ENCODE data around the gene RPL13A. TPM values are rescaled to one million over a fixed set of nuclear protein-coding genes. Genes with fewer than 3 reads are reported as not detected.
"Not testable (repeated sequence)": the region's sequence is repeated elsewhere in the genome, so short reads cannot be mapped to it uniquely, and the experiment has no call there.

RPL13A gene
- total RNA-seq, 2 experiments from 2014 or later, result 2,999 to 8,461 TPM

- H3K4me3 ChIP-seq (ENCODE audit: low read depth, low read length, poor library complexity, severe bottlenecking), result no peak overlapping the region
- no peak overlapping the region for H3K4me2 ChIP-seq (ENCODE audit: low read length)
- intact Hi-C loops (cut with micrococcal nuclease; ENCODE audit: unreplicated experiment), result no loop called here
- POLR2A ChIA-PET, result interaction anchor here (0.7 to 1.4 kb wide), 2 partner anchors 16 to 102 kb away, joined by 3 to 4 read pairs; no protein-coding TSS in a partner anchor
- H3K4me1 ChIP-seq (ENCODE audit: insufficient read depth, low read length, poor library complexity, severe bottlenecking), result peaks cover 49% of the 10 kb centered on the region
- peaks cover 29% of the 10 kb centered on the region; the same call in 1 of the 2 replicates for H3K36me3 ChIP-seq (ENCODE audit: insufficient read depth, low read length)
- H3K79me2 ChIP-seq (ENCODE audit: insufficient read depth, low read depth, low read length), result no peaks in the 10 kb centered on the region
- TF ChIP-seq CTCF (conservative IDR thresholded peaks at IDR 0.05; ENCODE audit: low read length) (no peak), EZH2phosphoT487 (IDR thresholded peaks at IDR 0.05; ENCODE audit: borderline replicate concordance, low read depth, low read length) (no peak)
- no peaks in the 10 kb centered on the region for H3K9me2 ChIP-seq (ENCODE audit: insufficient read depth, low read length)
- no peak for DNase-seq (ENCODE audit: low spot score)
- no peaks in the 10 kb centered on the region for H3K9me3 ChIP-seq (ENCODE audit: low read length)
- no peaks in the 10 kb centered on the region for H4K20me1 ChIP-seq (ENCODE audit: insufficient read depth, low read length)
- no peak overlapping the region for H3K27ac ChIP-seq (ENCODE audit: low read depth, low read length, poor library complexity, severe bottlenecking)
- no TSS peak for BruUV-seq (replicated peaks)
- CTCF ChIA-PET (ENCODE audit: unreplicated experiment), result interaction anchor here (1.2 kb wide), 1 partner anchor 20 kb away, joined by 3 read pairs; the partner anchor contains the start of gene ALDH16A1
- H2AFZ ChIP-seq (ENCODE audit: low read length), result no peak overlapping the region
Observed at GRCh38 chr19:49472936-49473335, 14.5 kb upstream of the RPL13A start.

- Histone ChIP-seq H3K4me1 (ENCODE audit: insufficient read depth, low read length, poor library complexity, severe bottlenecking) (peaks cover 47% of the 10 kb centered on the region), H3K36me3 (ENCODE audit: insufficient read depth, low read length) (peaks cover 26% of the 10 kb centered on the region; the same call in 1 of the 2 replicates), H3K4me2 (ENCODE audit: low read length) (peak overlapping the region; percentile 97), H3K27ac (ENCODE audit: low read depth, low read length, poor library complexity, severe bottlenecking) (peak overlapping the region; percentile 44), H3K4me3 (ENCODE audit: low read depth, low read length, poor library complexity, severe bottlenecking) (peak overlapping the region; percentile 69), H2AFZ (ENCODE audit: low read length) (peak overlapping the region; percentile 62)
- H3K9me3 ChIP-seq (ENCODE audit: low read length); DNase-seq (ENCODE audit: low spot score); H3K9me2 ChIP-seq (ENCODE audit: insufficient read depth, low read length); H4K20me1 ChIP-seq (ENCODE audit: insufficient read depth, low read length); BruUV-seq (replicated peaks); H3K79me2 ChIP-seq (ENCODE audit: insufficient read depth, low read depth, low read length); intact Hi-C loops (cut with micrococcal nuclease; ENCODE audit: unreplicated experiment): not testable (repeated sequence)
- POLR2A ChIA-PET, result interaction anchor here (0.6 to 1.4 kb wide), 3 partner anchors 16 to 101 kb away, joined by 3 to 4 read pairs (median 3); no protein-coding TSS in a partner anchor
- CTCF ChIA-PET (ENCODE audit: unreplicated experiment), result interaction anchor here (1.2 kb wide), 1 partner anchor 21 kb away, joined by 3 read pairs; the partner anchor contains the start of gene ALDH16A1
Observed at GRCh38 chr19:49473501-49473867, 13.9 kb upstream of the RPL13A start.

- CTCF ChIA-PET (ENCODE audit: unreplicated experiment), result interaction anchor here (1.2 kb wide), 1 partner anchor 21 kb away, joined by 3 read pairs; the partner anchor contains the start of gene ALDH16A1
- Histone ChIP-seq H3K9me3 (ENCODE audit: low read length) (no peaks in the 10 kb centered on the region), H3K79me2 (ENCODE audit: insufficient read depth, low read depth, low read length) (no peaks in the 10 kb centered on the region), H3K4me1 (ENCODE audit: insufficient read depth, low read length, poor library complexity, severe bottlenecking) (peaks cover 42% of the 10 kb centered on the region), H3K36me3 (ENCODE audit: insufficient read depth, low read length) (peaks cover 21% of the 10 kb centered on the region; the same call in 1 of the 2 replicates), H3K4me3 (ENCODE audit: low read depth, low read length, poor library complexity, severe bottlenecking) (peak within 1 kb of the TSS; percentile 69), H2AFZ (ENCODE audit: low read length) (peak within 1 kb of the TSS; percentile 62), H3K4me2 (ENCODE audit: low read length) (peak within 1 kb of the TSS; percentile 97), H3K9me2 (ENCODE audit: insufficient read depth, low read length) (no peaks in the 10 kb centered on the region), H4K20me1 (ENCODE audit: insufficient read depth, low read length) (no peaks in the 10 kb centered on the region), H3K27ac (ENCODE audit: low read depth, low read length, poor library complexity, severe bottlenecking) (peak within 1 kb of the TSS; percentile 44)
- POLR2A ChIA-PET, result interaction anchor here (0.6 to 1.4 kb wide), 2 partner anchors 15 to 20 kb away, joined by 3 to 4 read pairs; no protein-coding TSS in a partner anchor
- no TSS peak for BruUV-seq (replicated peaks)
- intact Hi-C loops (cut with micrococcal nuclease; ENCODE audit: unreplicated experiment), result no loop called here
- TF ChIP-seq EZH2phosphoT487 (IDR thresholded peaks at IDR 0.05; ENCODE audit: borderline replicate concordance, low read depth, low read length) (no peak), CTCF (conservative IDR thresholded peaks at IDR 0.05; ENCODE audit: low read length) (peak; percentile 99)
- peak; percentile 87 for DNase-seq (ENCODE audit: low spot score)
Observed at GRCh38 chr19:49473868-49474541, 13.4 kb upstream of the RPL13A start, which contains the start of gene FLT3LG. Gene FLT3LG, plus strand, starts transcription at chr19:49474215. Its CDS starts 425 bp downstream, at chr19:49474640.
